NCI-H2081 treated with DMSO at 0.1 percent for 48 hours (cell line): Measurements from ENCODE around the gene PCDHA6.
"Not testable (repeated sequence)": the region's sequence is repeated elsewhere in the genome, so short reads cannot be mapped to it uniquely, and the experiment has no call there.

Experiments used
- DNase-seq: peaks from one replicate; lab custom pipeline; 2025; lab: John Stamatoyannopoulos, UW

Gene PCDHA6

GRCh38 chr5:140821375-140822280 is 6.1 kb upstream of the PCDHA6 start, which contains the start of gene PCDHA5:
Gene PCDHA5, plus strand, starts transcription at chr5:140821613.
- DNase-seq = no peak

DNA sequence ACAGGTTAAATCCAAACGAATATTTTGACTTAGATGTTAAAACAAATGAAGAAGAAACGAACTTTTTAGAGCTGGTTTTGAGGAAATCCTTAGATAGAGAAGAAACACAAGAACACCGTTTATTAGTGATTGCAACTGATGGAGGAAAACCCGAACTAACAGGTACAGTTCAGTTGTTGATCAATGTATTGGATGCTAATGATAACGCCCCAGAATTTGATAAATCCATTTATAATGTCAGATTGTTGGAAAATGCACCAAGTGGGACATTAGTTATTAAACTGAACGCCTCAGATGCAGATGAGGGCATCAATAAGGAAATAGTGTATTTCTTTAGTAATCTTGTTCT is 5.5 kb upstream of the PCDHA6 start:
- DNase-seq = no peak

DNA sequence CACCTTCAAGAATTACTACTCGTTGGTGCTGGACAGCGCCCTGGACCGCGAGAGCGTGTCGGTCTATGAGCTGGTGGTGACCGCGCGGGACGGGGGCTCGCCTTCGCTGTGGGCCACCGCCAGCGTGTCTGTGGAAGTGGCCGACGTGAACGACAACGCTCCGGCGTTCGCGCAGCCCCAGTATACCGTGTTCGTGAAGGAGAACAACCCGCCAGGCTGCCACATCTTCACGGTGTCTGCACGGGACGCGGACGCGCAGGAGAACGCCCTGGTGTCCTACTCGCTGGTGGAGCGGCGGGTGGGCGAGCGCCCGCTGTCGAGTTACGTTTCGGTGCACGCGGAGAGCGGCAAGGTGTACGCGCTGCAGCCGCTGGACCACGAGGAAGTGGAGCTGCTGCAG is 4.8 kb upstream of the PCDHA6 start:
- DNase-seq = not testable (repeated sequence)

DNA sequence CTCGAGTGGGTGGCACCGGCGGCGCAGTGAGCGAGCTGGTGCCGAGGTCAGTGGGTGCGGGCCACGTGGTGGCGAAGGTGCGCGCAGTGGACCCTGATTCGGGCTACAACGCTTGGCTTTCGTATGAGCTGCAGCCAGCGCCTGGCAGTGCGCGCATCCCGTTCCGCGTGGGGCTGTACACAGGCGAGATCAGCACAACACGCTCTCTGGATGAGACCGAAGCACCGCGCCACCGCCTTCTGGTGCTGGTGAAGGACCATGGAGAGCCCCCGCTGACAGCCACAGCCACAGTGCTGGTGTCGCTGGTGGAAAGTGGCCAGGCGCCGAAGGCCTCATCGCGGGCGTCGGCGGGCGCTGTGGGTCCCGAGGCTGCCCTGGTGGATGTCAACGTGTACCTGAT is 4.3 kb upstream of the PCDHA6 start:
- DNase-seq = no peak

- peak; percentile 40 for DNase-seq
Measured at GRCh38 chr5:140828362-140828737, 590 bp downstream of the PCDHA6 start.

- DNase-seq = not testable (repeated sequence)
Measured at GRCh38 chr5:140829511-140830501, 2.0 kb downstream of the PCDHA6 start.

DNA sequence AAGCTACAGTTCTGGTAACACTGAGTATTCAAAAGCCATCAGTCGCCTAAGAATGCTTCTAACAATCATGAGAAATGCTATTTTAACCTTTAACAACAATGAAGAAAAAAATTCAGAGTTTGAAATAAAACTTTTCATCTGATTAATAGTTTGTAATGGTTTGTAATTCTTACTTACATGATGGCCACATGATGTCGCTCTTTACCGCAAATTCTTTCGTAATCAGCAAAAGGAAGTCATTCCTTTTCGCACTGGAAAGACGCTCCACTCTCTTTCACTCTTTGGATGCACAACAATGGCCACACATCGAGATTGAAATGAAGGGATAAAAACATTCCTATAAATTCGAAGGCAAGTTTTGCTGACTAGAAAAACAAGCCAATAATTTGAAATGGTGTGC is 6.2 kb downstream of the PCDHA6 start, which contains the start of gene PCDHA7:
TSS of gene PCDHA7 (plus strand) at position 277 of the 400 bp plus-strand sequence. CDS start at position 392, 115 bp downstream.
- DNase-seq = no peak

DNA sequence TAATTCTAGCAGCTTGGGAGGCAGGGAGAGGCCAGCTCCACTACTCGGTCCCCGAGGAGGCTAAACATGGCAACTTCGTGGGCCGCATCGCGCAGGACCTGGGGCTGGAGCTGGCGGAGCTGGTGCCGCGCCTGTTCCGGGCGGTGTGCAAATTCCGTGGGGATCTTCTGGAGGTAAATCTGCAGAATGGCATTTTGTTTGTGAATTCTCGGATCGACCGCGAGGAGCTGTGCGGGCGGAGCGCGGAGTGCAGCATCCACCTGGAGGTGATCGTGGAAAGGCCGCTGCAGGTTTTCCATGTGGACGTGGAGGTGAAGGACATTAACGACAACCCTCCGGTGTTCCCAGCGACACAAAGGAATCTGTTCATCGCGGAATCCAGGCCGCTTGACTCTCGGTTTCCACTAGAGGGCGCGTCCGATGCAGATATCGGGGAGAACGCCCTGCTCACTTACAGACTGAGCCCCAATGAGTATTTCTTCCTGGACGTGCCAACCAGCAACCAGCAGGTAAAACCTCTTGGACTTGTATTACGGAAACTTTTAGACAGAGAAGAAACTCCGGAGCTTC is 6.8 kb downstream of the PCDHA6 start:
- DNase-seq = not testable (repeated sequence)

GRCh38 chr5:140835622-140836510 is 8.1 kb downstream of the PCDHA6 start:
- no peak for DNase-seq

DNA sequence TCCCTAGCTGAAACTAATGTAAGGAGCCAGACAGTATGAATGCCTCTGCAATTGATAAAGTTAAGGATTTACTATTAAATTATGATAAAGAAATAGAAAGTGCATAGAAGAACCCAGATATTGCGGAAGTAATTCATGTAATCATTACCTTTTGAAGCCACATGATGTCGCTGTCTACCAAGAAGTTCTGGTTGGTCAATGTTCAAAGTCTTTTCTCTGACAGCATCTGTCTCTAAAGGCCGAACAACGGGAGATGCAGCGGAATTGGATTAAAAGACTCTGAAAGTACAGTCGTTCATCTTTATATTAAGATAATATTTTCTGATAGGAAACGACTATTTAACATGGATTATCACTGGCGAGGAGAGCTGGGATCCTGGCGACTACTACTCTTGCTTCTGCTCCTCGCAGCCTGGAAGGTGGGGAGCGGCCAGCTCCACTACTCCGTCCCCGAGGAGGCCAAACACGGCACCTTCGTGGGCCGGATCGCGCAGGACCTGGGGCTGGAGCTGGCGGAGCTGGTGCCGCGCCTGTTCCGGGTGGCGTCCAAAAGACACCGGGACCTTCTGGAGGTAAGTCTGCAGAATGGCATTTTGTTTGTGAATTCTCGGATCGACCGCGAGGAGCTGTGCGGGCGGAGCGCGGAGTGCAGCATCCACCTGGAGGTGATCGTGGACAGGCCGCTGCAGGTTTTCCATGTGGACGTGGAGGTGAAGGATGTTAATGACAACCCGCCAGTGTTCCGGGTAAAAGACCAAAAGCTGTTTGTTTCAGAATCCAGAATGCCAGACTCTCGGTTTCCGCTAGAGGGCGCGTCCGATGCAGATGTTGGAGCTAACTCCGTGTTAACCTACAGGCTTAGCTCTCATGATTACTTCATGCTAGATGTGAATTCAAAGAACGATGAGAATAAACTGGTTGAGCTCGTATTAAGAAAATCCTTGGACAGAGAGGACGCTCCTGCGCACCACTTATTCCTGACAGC is 13.5 kb downstream of the PCDHA6 start, which contains the start of gene PCDHA8:
TSS of gene PCDHA8 (plus strand) at position 210 of the 985 bp plus-strand sequence. CDS start at position 345, 135 bp downstream.
- peak; percentile 26 for DNase-seq

GRCh38 chr5:140842798-140843733 is 15.3 kb downstream of the PCDHA6 start:
- DNase-seq = no peak

DNA sequence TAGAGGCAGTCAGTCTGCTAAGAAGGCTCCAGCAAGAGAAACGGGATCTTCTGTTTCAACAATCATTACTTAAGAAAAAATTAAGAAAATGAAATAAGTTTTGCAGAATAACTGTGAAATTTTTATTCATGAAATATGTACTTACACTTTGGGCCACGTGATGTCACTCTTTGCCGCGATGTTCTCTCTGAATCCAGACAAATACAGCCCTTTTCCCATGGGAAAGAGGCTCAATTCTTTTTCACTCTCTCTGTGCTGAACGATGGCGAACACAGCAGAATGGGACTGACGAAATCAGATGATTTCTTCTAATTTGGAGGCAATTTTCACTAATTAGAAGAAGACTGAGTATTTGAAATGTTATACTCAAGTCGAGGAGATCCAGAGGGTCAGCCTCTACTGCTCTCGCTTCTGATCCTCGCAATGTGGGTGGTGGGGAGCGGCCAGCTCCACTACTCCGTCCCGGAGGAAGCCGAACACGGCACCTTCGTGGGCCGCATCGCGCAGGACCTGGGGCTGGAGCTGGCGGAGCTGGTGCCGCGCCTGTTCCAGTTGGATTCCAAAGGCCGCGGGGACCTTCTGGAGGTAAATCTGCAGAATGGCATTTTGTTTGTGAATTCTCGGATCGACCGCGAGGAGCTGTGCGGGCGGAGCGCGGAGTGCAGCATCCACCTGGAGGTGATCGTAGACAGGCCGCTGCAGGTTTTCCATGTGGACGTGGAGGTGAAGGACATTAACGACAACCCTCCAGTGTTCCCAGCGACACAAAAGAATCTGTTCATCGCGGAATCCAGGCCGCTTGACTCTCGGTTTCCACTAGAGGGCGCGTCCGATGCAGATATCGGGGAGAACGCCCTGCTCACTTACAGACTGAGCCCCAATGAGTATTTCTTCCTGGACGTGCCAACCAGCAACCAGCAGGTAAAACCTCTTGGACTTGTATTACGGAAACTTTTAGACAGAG is 20.7 kb downstream of the PCDHA6 start, which contains the start of gene PCDHA9:
TSS of gene PCDHA9 (plus strand) at position 244 of the 964 bp plus-strand sequence. CDS start at position 358, 114 bp downstream.
- not testable (repeated sequence) for DNase-seq

GRCh38 chr5:140849831-140850634 is 22.3 kb downstream of the PCDHA6 start:
- not testable (repeated sequence) for DNase-seq

DNA sequence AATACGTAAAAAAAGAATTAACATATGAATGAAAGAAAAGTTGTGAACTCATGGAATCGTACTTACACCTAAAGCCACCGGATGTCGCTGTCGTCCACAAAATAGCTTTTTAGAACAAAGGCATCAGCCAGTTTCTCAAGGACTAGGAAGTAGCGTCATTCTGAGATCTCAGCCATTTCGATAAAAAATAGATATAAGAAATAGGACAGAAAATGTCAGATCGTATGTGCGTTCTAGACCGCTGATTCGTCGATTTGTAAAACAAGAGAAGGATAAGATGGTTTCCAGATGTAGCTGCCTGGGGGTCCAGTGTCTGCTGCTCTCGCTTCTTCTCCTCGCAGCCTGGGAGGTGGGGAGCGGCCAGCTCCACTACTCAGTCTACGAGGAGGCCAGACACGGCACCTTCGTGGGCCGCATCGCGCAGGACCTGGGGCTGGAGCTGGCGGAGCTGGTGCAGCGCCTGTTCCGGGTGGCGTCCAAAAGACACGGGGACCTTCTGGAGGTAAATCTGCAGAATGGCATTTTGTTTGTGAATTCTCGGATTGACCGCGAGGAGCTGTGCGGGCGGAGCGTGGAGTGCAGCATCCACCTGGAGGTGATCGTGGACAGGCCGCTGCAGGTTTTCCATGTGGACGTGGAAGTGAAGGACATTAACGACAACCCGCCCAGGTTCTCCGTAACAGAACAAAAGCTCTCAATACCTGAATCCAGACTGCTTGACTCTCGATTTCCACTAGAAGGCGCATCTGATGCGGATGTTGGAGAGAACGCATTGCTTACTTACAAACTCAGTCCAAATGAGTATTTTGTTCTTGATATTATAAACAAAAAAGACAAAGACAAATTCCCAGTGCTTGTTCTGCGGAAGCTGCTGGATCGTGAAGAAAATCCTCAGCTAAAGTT is 28.3 kb downstream of the PCDHA6 start, which contains the start of gene PCDHA10:
TSS of gene PCDHA10 (plus strand) at position 126 of the 903 bp plus-strand sequence. CDS start at position 278, 152 bp downstream.
- DNase-seq = no peak
